ENCODE results near the gene SYNE2. TPM values are rescaled to one million over a fixed set of nuclear protein-coding genes. Genes with fewer than 3 reads are reported as not detected.

Gene SYNE2
- total and polyA plus RNA-seq, 2 donors (not counting 3 experiments of a cell fraction or from before 2014, with no cell fraction given), result 16.0 to 53.7 TPM

GRCh38 chr14:64118892-64119291 is 266.1 kb downstream of the SYNE2 start:
- no peaks in the 10 kb centered on the region for H3K79me2 ChIP-seq (ENCODE audit: control insufficient read depth, insufficient read depth, low read length)
- BruUV-seq (replicated peaks), result no TSS peak
- POLR2A ChIA-PET, result interaction anchor here (0.7 kb wide), 1 partner anchor 123 kb away, joined by 6 read pairs; no protein-coding TSS in a partner anchor
- H3K27ac ChIP-seq (ENCODE audit: insufficient read depth, low read depth, low read length), result no peak overlapping the region
- no peak overlapping the region for H2AFZ ChIP-seq (ENCODE audit: low read depth, low read length)
- peaks cover 3 to 10% of the 10 kb centered on the region in 2 experiments for H3K36me3 ChIP-seq (ENCODE audit: control insufficient read depth in 2 of 2, extremely low read depth in 1 of 2, insufficient read depth in 2 of 2, low read length in 2 of 2)
- no peaks in the 10 kb centered on the region for H4K20me1 ChIP-seq (replicated peaks; ENCODE audit: control insufficient read depth, extremely low read depth, insufficient read depth, low read length)
- H3K4me1 ChIP-seq (ENCODE audit: control insufficient read depth, extremely low read depth, insufficient read depth, low read length), result peaks cover 4% of the 10 kb centered on the region
- H3K9me3 ChIP-seq (replicated peaks; ENCODE audit: control insufficient read depth, insufficient read depth, low read length), result no peaks in the 10 kb centered on the region
- dilution Hi-C loops (cut with MboI; ENCODE audit: extremely low pct_ligation_motif_present, low sequenced_read_pairs) (no loop called here), intact Hi-C loops (cut with micrococcal nuclease) (no loop called here)
- H3K4me3 ChIP-seq (replicated peaks in 1 of 3; ENCODE audit: insufficient read depth in 1 of 3, low read depth in 1 of 3, low read length in 3 of 3), result no peak overlapping the region
- CTCF ChIA-PET, result interaction anchor here (2.4 kb wide), 1 partner anchor 185 kb away, joined by 10 read pairs; no protein-coding TSS in a partner anchor
- H3K4me2 ChIP-seq (ENCODE audit: insufficient read depth, low read length), result no peak overlapping the region
- no peaks in the 10 kb centered on the region for H3K9me1 ChIP-seq (replicated peaks; ENCODE audit: control insufficient read depth, extremely low read depth, insufficient read depth, low read length)
- no peak for FAIRE-seq
- DNase-seq (ENCODE audit: low read depth, low spot score), result no peak
- H3K27me3 ChIP-seq (ENCODE audit: control insufficient read depth in 2 of 2, insufficient read depth in 2 of 2, low read length in 2 of 2), result no peaks in the 10 kb centered on the region
- H3K9ac ChIP-seq (replicated peaks; ENCODE audit: extremely low read depth, insufficient read depth, low read length), result no peak overlapping the region
- TF ChIP-seq EZH2 (IDR thresholded peaks at IDR 0.05; ENCODE audit: borderline replicate concordance, low read depth, low read length, severe bottlenecking) (no peak), POLR2A (IDR thresholded peaks at IDR 0.05; ENCODE audit: low read depth, low read length) (no peak), MYC (IDR thresholded peaks at IDR 0.05; ENCODE audit: low read depth, low read length) (no peak)

- no peak overlapping the region for H3K4me3 ChIP-seq (replicated peaks in 1 of 3; ENCODE audit: insufficient read depth in 1 of 3, low read depth in 1 of 3, low read length in 3 of 3)
- POLR2A ChIA-PET, result no interaction called here
- H3K4me2 ChIP-seq (ENCODE audit: insufficient read depth, low read length), result no peak overlapping the region
- no peak overlapping the region for H3K9ac ChIP-seq (replicated peaks; ENCODE audit: extremely low read depth, insufficient read depth, low read length)
- H4K20me1 ChIP-seq (replicated peaks; ENCODE audit: control insufficient read depth, extremely low read depth, insufficient read depth, low read length), result no peaks in the 10 kb centered on the region
- no peaks in the 10 kb centered on the region for H3K79me2 ChIP-seq (ENCODE audit: control insufficient read depth, insufficient read depth, low read length)
- intact Hi-C loops (cut with micrococcal nuclease) (no loop called here), dilution Hi-C loops (cut with MboI; ENCODE audit: extremely low pct_ligation_motif_present, low sequenced_read_pairs) (no loop called here)
- no peak overlapping the region for H3K27ac ChIP-seq (ENCODE audit: insufficient read depth, low read depth, low read length)
- no peaks in the 10 kb centered on the region for H3K27me3 ChIP-seq (ENCODE audit: control insufficient read depth in 2 of 2, insufficient read depth in 2 of 2, low read length in 2 of 2)
- peaks cover 3 to 7% of the 10 kb centered on the region in 2 experiments for H3K36me3 ChIP-seq (ENCODE audit: control insufficient read depth in 2 of 2, extremely low read depth in 1 of 2, insufficient read depth in 2 of 2, low read length in 2 of 2)
- no peak for FAIRE-seq
- no peaks in the 10 kb centered on the region for H3K9me3 ChIP-seq (replicated peaks; ENCODE audit: control insufficient read depth, insufficient read depth, low read length)
- no TSS peak for BruUV-seq (replicated peaks)
- no peaks in the 10 kb centered on the region for H3K9me1 ChIP-seq (replicated peaks; ENCODE audit: control insufficient read depth, extremely low read depth, insufficient read depth, low read length)
- CTCF ChIA-PET, result interaction anchor here (2.4 kb wide), 1 partner anchor 184 kb away, joined by 10 read pairs; no protein-coding TSS in a partner anchor
- TF ChIP-seq MYC (IDR thresholded peaks at IDR 0.05; ENCODE audit: low read depth, low read length) (no peak), POLR2AphosphoS5 (IDR thresholded peaks at IDR 0.05; ENCODE audit: insufficient read depth, low read depth, low read length) (no peak), CTCF (IDR thresholded peaks at IDR 0.05; ENCODE audit: extremely low read depth in 1 of 2, insufficient read depth in 1 of 2, low read depth in 1 of 2, low read length in 2 of 2) (no peak), GATA2 (IDR thresholded peaks at IDR 0.05; ENCODE audit: insufficient read depth, insufficient read length, low read depth, low read length) (no peak), POLR2A (IDR thresholded peaks at IDR 0.05; ENCODE audit: low read depth, low read length) (no peak), FOS (IDR thresholded peaks at IDR 0.05; ENCODE audit: borderline replicate concordance, insufficient read depth, low read length) (no peak), JUN (IDR thresholded peaks at IDR 0.05; ENCODE audit: borderline replicate concordance, insufficient read depth, insufficient read length, low read depth) (no peak)
- DNase-seq (ENCODE audit: low read depth, low spot score), result no peak
- no peak overlapping the region for H2AFZ ChIP-seq (ENCODE audit: low read depth, low read length)
- H3K4me1 ChIP-seq (ENCODE audit: control insufficient read depth, extremely low read depth, insufficient read depth, low read length), result peaks cover 4% of the 10 kb centered on the region
These were observed 266.7 kb downstream of the SYNE2 start for GRCh38 chr14:64119500-64119899.

Data from endothelial cell of umbilical vein (primary cell).